IMR-90 (cell line): Measurements from ENCODE around the gene HSPA13. TPM values are rescaled to one million over a fixed set of nuclear protein-coding genes. Genes with fewer than 3 reads are reported as not detected.

Experiments
- ATAC-seq: fragments of 200-7000 bp; cut with Tn5 transposase; 2 replicates; pipeline ENCODE4 v1.9.1; 2020; ENCODE audit warnings: low read depth, mild to moderate bottlenecking, moderate library complexity
- BruUV-seq: library from RNA; stranded (reverse); fragments of 400-500 nt; replicated peaks from 2 replicates; lab custom pipeline; 2021; lab: Mats Ljungman, UMichigan
- CTCF ChIA-PET: fragments of 300-600 bp; formaldehyde crosslinking; extraction: SDS; loops from one replicate; lab custom pipeline; 2021; ENCODE audit warnings: antibody characterized with exemption; lab: Yijun Ruan, JAX
- POLR2A ChIA-PET: fragments of 300-600 bp; sonication (Branson Sonifier 250); formaldehyde crosslinking; loops from one replicate; lab custom pipeline; 2022; ENCODE audit warnings: antibody characterized with exemption; ENCODE audit not compliant: unreplicated experiment; lab: Charles Lee
- DNase-seq: peaks from one replicate; pipeline ENCODE4 v3.0.0; 2013
- H2AFZ ChIP-seq: replicated peaks from 2 replicates; pipeline ENCODE3; 2013; ENCODE audit warnings: low read length, mild to moderate bottlenecking; ENCODE audit not compliant: poor library complexity
- H2AK5ac ChIP-seq: 2 replicates; pipeline ENCODE4 v1.6.1; 2013; ENCODE audit warnings: low read depth, low read length, inconsistent platforms
- H2AK9ac ChIP-seq: replicated peaks from 2 replicates; pipeline ENCODE3; 2013; ENCODE audit warnings: mild to moderate bottlenecking, low read depth, low read length, moderate library complexity; ENCODE audit not compliant: poor library complexity
- H2BK120ac ChIP-seq: 2 replicates; pipeline ENCODE4 v1.6.1; 2013; ENCODE audit warnings: low read depth, low read length, inconsistent platforms
- H2BK15ac ChIP-seq: 3 replicates; pipeline ENCODE4 v1.6.1; 2013; ENCODE audit warnings: low read depth, low read length, inconsistent platforms
- H2BK20ac ChIP-seq: 2 replicates; pipeline ENCODE4 v1.6.1; 2013; ENCODE audit warnings: low read depth, mild to moderate bottlenecking, inconsistent platforms, low read length, moderate library complexity
- H2BK5ac ChIP-seq: 2 replicates; pipeline ENCODE4 v1.6.1; 2013; ENCODE audit warnings: mild to moderate bottlenecking, low read depth, low read length, inconsistent platforms; ENCODE audit not compliant: poor library complexity, severe bottlenecking
- H3K14ac ChIP-seq: replicated peaks from 2 replicates; pipeline ENCODE4 v1.6.1; 2013; ENCODE audit warnings: low read depth, low read length, inconsistent platforms
- H3K18ac ChIP-seq: 2 replicates; pipeline ENCODE4 v1.6.1; 2013; ENCODE audit warnings: low read depth, low read length, control low read depth
- H3K23ac ChIP-seq: 2 replicates; pipeline ENCODE4 v1.6.1; 2013; ENCODE audit warnings: low read depth, low read length, inconsistent platforms
- H3K27ac ChIP-seq: 2 replicates; pipeline ENCODE4 v1.5.1; 2013; ENCODE audit warnings: mild to moderate bottlenecking, control low read depth, low read length; ENCODE audit not compliant: insufficient read depth
- H3K27me3 ChIP-seq: 2 replicates; pipeline ENCODE4 v1.6.1; 2013; ENCODE audit warnings: low read length; ENCODE audit not compliant: control insufficient read depth, insufficient read depth
- H3K36me3 ChIP-seq: 2 replicates; pipeline ENCODE4 v1.6.1; 2013; ENCODE audit warnings: low read length, mixed read lengths; ENCODE audit not compliant: control insufficient read depth, insufficient read depth
- H3K4ac ChIP-seq: 2 replicates; pipeline ENCODE4 v1.6.1; 2013; ENCODE audit warnings: low read depth, low read length, inconsistent platforms
- H3K4me1 ChIP-seq: 2 replicates; pipeline ENCODE4 v1.6.1; 2013; ENCODE audit warnings: low read length, mixed read lengths; ENCODE audit not compliant: control insufficient read depth, insufficient read depth
- H3K4me2 ChIP-seq: 2 replicates; pipeline ENCODE4 v1.6.1; 2013; ENCODE audit warnings: low read depth, mild to moderate bottlenecking, control low read depth, low read length, moderate library complexity
- H3K4me3 ChIP-seq: 2 replicates; pipeline ENCODE4 v1.5.1; 2013; ENCODE audit warnings: low read depth, mild to moderate bottlenecking, control low read depth, low read length, moderate library complexity; ENCODE audit not compliant: insufficient read depth
- H3K56ac ChIP-seq: 2 replicates; pipeline ENCODE4 v1.6.1; 2013; ENCODE audit warnings: low read length, inconsistent platforms; ENCODE audit not compliant: insufficient read depth; ENCODE audit errors: extremely low read depth
- H3K79me1 ChIP-seq, 2 experiments: 2 replicates each; pipeline ENCODE4 v1.6.1; 2013; ENCODE audit warnings: low read length in 2 of 2, inconsistent platforms in 1 of 2, low read depth in 1 of 2
- H3K9ac ChIP-seq: 2 replicates; pipeline ENCODE4 v1.6.1; 2013; ENCODE audit warnings: low read depth, low read length, control low read depth
- H3K9me1 ChIP-seq: 2 replicates; pipeline ENCODE4 v1.6.1; 2013; ENCODE audit warnings: low read length, inconsistent platforms; ENCODE audit not compliant: insufficient read depth
- H3K9me3 ChIP-seq: 2 replicates; pipeline ENCODE4 v1.6.1; 2013; ENCODE audit warnings: low read length; ENCODE audit not compliant: control insufficient read depth, insufficient read depth
- H4K20me1 ChIP-seq: 2 replicates; pipeline ENCODE4 v1.6.1; 2013; ENCODE audit warnings: low read length, inconsistent platforms; ENCODE audit not compliant: insufficient read depth
- H4K5ac ChIP-seq: 2 replicates; pipeline ENCODE4 v1.6.1; 2013; ENCODE audit warnings: mild to moderate bottlenecking, low read depth, low read length, control low read depth
- H4K8ac ChIP-seq, 2 experiments: 2 replicates each; pipeline ENCODE4 v1.6.1; 2013; ENCODE audit warnings: low read depth in 2 of 2, low read length in 2 of 2, control low read depth in 1 of 2, inconsistent platforms in 1 of 2
- H4K91ac ChIP-seq: 2 replicates; pipeline ENCODE4 v1.6.1; 2013; ENCODE audit warnings: low read depth, low read length, inconsistent platforms; ENCODE audit not compliant: insufficient read depth
- BHLHE40 ChIP-seq: fragments of 150-350 bp; IDR thresholded peaks from 2 replicates; pipeline ENCODE4 v1.6.1; 2016; ENCODE audit warnings: mild to moderate bottlenecking, low read depth, low read length
- CEBPB ChIP-seq: IDR thresholded peaks from 2 replicates; pipeline ENCODE4 v1.6.1; 2012; ENCODE audit warnings: low read depth, low read length, improper control_type of control experiment
- FOS ChIP-seq: fragments of 150-350 bp; IDR thresholded peaks from 2 replicates; pipeline ENCODE4 v1.6.1; 2016; ENCODE audit warnings: low read depth, low read length
- MAZ ChIP-seq: IDR thresholded peaks from 2 replicates; pipeline ENCODE4 v1.6.1; 2012; ENCODE audit warnings: low read depth, mild to moderate bottlenecking, low read length, improper control_type of control experiment, moderate library complexity, borderline replicate concordance
- MXI1 ChIP-seq: IDR thresholded peaks from 2 replicates; pipeline ENCODE4 v1.6.1; 2012; ENCODE audit warnings: low read depth, mild to moderate bottlenecking, low read length, moderate library complexity, borderline replicate concordance
- POLR2A ChIP-seq: IDR thresholded peaks from 2 replicates; pipeline ENCODE4 v1.6.1; 2012; ENCODE audit warnings: mild to moderate bottlenecking, low read depth, low read length
- RAD21 ChIP-seq: IDR thresholded peaks from 2 replicates; pipeline ENCODE4 v1.6.1; 2012; ENCODE audit warnings: low read length, improper control_type of control experiment
- RCOR1 ChIP-seq: IDR thresholded peaks from 2 replicates; pipeline ENCODE4 v1.6.1; 2012; ENCODE audit warnings: mild to moderate bottlenecking, low read length, improper control_type of control experiment; ENCODE audit not compliant: insufficient replicate concordance
- RFX5 ChIP-seq: IDR thresholded peaks from 2 replicates; pipeline ENCODE4 v1.8.0; 2012; ENCODE audit warnings: low read depth, mild to moderate bottlenecking, low read length, moderate library complexity
- WGBS, 2 experiments: methylation state at CpG; one replicate each; pipeline versions ENCODE4 v1.1.5 to v1.1.7; 2013; ENCODE audit warnings: missing lambda C conversion rate in 2 of 2; ENCODE audit not compliant: insufficient read length in 1 of 2; ENCODE audit errors: extremely low coverage in 2 of 2; 5-methylcytosine and 5-hydroxymethylcytosine counted together
- dilution Hi-C: fragments of 300-500 bp; cut with HindIII; formaldehyde crosslinking; loops from one replicate; pipeline ENCODE4 v1.14.3; 2018; ENCODE audit warnings: low sequenced_read_pairs; ENCODE audit not compliant: unreplicated experiment
- in situ Hi-C: fragments of 300-500 bp; cut with MboI; formaldehyde crosslinking; loops from 3 replicates; pipeline ENCODE4 v1.14.3; 2019; ENCODE audit warnings: low sequenced_read_pairs, inconsistent platforms, mixed read lengths
- intact Hi-C: fragments of 100-400 bp; cut with micrococcal nuclease; formaldehyde crosslinking; loops from 2 replicates; pipeline ENCODE4 v1.10.0; 2022
- polyA plus RNA-seq, 3 experiments: library from polyadenylated mRNA; depleted of rRNA; stranded (reverse); fragments of >200 nt; gene quantifications; 2 replicates each; pipeline ENCODE4 v1.2.3, GENCODE V29; 2012; ENCODE audit warnings: low replicate concordance in 1 of 3
- total RNA-seq: library from RNA; depleted of rRNA; stranded (reverse); fragments of >200 nt; gene quantifications from 2 replicates; pipeline ENCODE4 v1.2.3, GENCODE V29; 2012
- TF ChIP-seq, protein P1 (sequence below): fragments of 150-350 bp; IDR thresholded peaks from 2 replicates; pipeline ENCODE4 v1.6.1; 2017; ENCODE audit warnings: mild to moderate bottlenecking, antibody characterized with exemption, low read length, low read depth
- TF ChIP-seq, protein P2 (sequence below): fragments of 150-350 bp; IDR thresholded peaks from 2 replicates; pipeline ENCODE4 v1.6.1; 2016; ENCODE audit warnings: low read depth, mild to moderate bottlenecking, low read length, moderate library complexity, borderline replicate concordance

HSPA13 gene
- total and polyA plus RNA-seq, 2 of the 4 experiments (the other 2 are of a cell fraction) = 16.3 to 43.7 TPM

DNA sequence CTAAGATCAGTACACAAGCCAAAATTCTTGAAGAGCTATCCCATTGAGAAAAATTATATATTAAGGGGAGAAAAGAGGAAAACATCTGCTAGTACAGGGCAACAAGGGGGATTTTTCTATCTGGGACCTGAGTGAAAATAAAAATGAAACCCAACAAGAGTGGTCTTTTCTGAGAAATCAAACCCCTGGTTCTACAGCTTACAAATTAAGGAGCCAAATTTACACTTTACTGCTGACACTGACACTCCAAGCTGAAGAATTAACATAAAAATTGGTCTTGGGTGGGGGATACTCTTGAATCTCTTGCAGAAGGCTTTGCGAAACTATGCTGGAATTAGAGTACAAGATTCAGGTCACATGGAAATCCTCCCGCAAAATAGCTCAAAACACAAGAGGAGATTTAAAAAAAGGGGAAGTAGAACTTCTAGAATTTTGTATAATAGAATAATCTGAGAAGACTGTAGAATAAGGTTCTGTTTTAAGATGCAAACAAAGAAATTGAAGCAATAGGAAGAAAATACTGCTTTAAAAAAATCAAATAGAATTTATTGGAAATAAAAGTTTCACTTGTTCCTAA lies 32.1 kb upstream of the HSPA13 start:
- H4K91ac ChIP-seq = no peak overlapping the region
- no peaks in the 10 kb centered on the region for H3K4me1 ChIP-seq
- H3K9ac ChIP-seq = no peak overlapping the region
- H3K4me2 ChIP-seq = no peak overlapping the region
- peaks cover 4% of the 10 kb centered on the region; the same call in 1 of the 2 replicates for H3K9me3 ChIP-seq
- no TSS peak for BruUV-seq
- no peak overlapping the region for H2AFZ ChIP-seq
- dilution Hi-C loops (no loop called here), in situ Hi-C loops (no loop called here), intact Hi-C loops (no loop called here)
- no peaks in the 10 kb centered on the region for H3K27me3 ChIP-seq
- no peak overlapping the region for H2AK5ac ChIP-seq
- POLR2A ChIA-PET = no interaction called here
- H3K4ac ChIP-seq = no peak overlapping the region
- ATAC-seq (no peak), DNase-seq (no peak)
- TF ChIP-seq MXI1 (no peak), POLR2A (no peak), RCOR1 (no peak), MAZ (no peak), RFX5 (no peak), CEBPB (no peak), FOS (no peak), RAD21 (no peak), BHLHE40 (no peak)
- TF ChIP-seq, protein P1, sequence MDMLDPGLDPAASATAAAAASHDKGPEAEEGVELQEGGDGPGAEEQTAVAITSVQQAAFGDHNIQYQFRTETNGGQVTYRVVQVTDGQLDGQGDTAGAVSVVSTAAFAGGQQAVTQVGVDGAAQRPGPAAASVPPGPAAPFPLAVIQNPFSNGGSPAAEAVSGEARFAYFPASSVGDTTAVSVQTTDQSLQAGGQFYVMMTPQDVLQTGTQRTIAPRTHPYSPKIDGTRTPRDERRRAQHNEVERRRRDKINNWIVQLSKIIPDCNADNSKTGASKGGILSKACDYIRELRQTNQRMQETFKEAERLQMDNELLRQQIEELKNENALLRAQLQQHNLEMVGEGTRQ = no peak
- TF ChIP-seq, protein P2, sequence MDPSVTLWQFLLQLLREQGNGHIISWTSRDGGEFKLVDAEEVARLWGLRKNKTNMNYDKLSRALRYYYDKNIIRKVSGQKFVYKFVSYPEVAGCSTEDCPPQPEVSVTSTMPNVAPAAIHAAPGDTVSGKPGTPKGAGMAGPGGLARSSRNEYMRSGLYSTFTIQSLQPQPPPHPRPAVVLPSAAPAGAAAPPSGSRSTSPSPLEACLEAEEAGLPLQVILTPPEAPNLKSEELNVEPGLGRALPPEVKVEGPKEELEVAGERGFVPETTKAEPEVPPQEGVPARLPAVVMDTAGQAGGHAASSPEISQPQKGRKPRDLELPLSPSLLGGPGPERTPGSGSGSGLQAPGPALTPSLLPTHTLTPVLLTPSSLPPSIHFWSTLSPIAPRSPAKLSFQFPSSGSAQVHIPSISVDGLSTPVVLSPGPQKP = no peak
- no peak overlapping the region for H2BK5ac ChIP-seq
- no peak overlapping the region for H3K27ac ChIP-seq
- H2BK120ac ChIP-seq = no peak overlapping the region
- H2AK9ac ChIP-seq = no peak overlapping the region
- H2BK15ac ChIP-seq = no peak overlapping the region
- no peak overlapping the region for H3K4me3 ChIP-seq
- no peaks in the 10 kb centered on the region for H4K20me1 ChIP-seq
- H3K14ac ChIP-seq = no peak overlapping the region
- H4K8ac ChIP-seq = no peak overlapping the region
- no CpG with 5 or more reads among the region's 2 CpGs for WGBS, 2 experiments
- H3K56ac ChIP-seq = no peak overlapping the region
- CTCF ChIA-PET = no interaction called here
- no peak overlapping the region for H3K23ac ChIP-seq
- no peaks in the 10 kb centered on the region for H3K9me1 ChIP-seq
- no peaks in the 10 kb centered on the region for H3K36me3 ChIP-seq
- H3K18ac ChIP-seq = no peak overlapping the region
- no peaks in the 10 kb centered on the region for H3K79me1 ChIP-seq
- H2BK20ac ChIP-seq = no peak overlapping the region
- no peak overlapping the region for H4K5ac ChIP-seq
